ENCODE results near the gene MMS22L. TPM values are rescaled to one million over a fixed set of nuclear protein-coding genes. Genes with fewer than 3 reads are reported as not detected.

Gene MMS22L
- total and polyA plus RNA-seq, 2 of the 13 experiments (the other 11 are each of a cell fraction or from before 2014, with no cell fraction given), result 6.2 to 32.9 TPM

GRCh38 chr6:97145691-97146090 is 137.3 kb downstream of the MMS22L start (continued):
- TF ChIP-seq ZNF570 (CRISPR knock-in tag; IDR thresholded peaks at IDR 0.05; ENCODE audit: borderline replicate concordance), result no peak
- TF ChIP-seq SPEN (CRISPR knock-in tag; IDR thresholded peaks at IDR 0.05; ENCODE audit: low read depth), result no peak
- no peak for TF ChIP-seq ZNF567 (CRISPR knock-in tag; IDR thresholded peaks at IDR 0.05; ENCODE audit: borderline replicate concordance)
- no peak for TF ChIP-seq ZBTB33 (CRISPR knock-in tag; IDR thresholded peaks at IDR 0.05)

GRCh38 chr6:97141756-97142155 is 141.3 kb downstream of the MMS22L start:
- Histone ChIP-seq H4K20me1 (ENCODE audit: insufficient read depth, low read length) (no peaks in the 10 kb centered on the region), H3K27me3 (ENCODE audit: control insufficient read depth in 1 of 2, insufficient read depth in 2 of 2, low read length in 2 of 2) (no peaks in the 10 kb centered on the region), H3K79me2 (ENCODE audit: insufficient read depth, low read length) (no peaks in the 10 kb centered on the region), H3K36me3 (replicated peaks in 1 of 2; ENCODE audit: control insufficient read depth in 1 of 2, insufficient read depth in 2 of 2, low read length in 2 of 2) (no peaks in the 10 kb centered on the region), H3K9me3 (ENCODE audit: low read length) (no peaks in the 10 kb centered on the region), H3K9ac (ENCODE audit: insufficient read depth, low read depth, low read length) (no peak overlapping the region), H3K4me1 (ENCODE audit: insufficient read depth, low read length) (no peaks in the 10 kb centered on the region), H2AFZ (ENCODE audit: low read length) (no peak overlapping the region), H3K27ac (ENCODE audit: extremely low read length, insufficient read depth, low read length) (no peak overlapping the region), H3K4me2 (ENCODE audit: low read depth, low read length) (no peak overlapping the region), H3K4me3 (replicated peaks in 1 of 3; ENCODE audit: insufficient read depth in 1 of 3, low read depth in 2 of 3, low read length in 3 of 3) (no peak overlapping the region)
- no peak for FAIRE-seq
- no TSS peak for BruUV-seq (replicated peaks)
- in situ Hi-C loops (cut with HindIII; ENCODE audit: extremely low pct_ligation_motif_present, low pct_unique_long_range_greater_than_20kb) (no loop called here), intact Hi-C loops (cut with micrococcal nuclease; ENCODE audit: unreplicated experiment) (no loop called here)
- no peak for TF ChIP-seq ZNF432 (CRISPR knock-in tag; IDR thresholded peaks at IDR 0.05; ENCODE audit: borderline replicate concordance)
- no peak for TF ChIP-seq ATF6 (CRISPR knock-in tag; conservative IDR thresholded peaks at IDR 0.05)
- no peak for TF ChIP-seq BRF2 (CRISPR knock-in tag; IDR thresholded peaks at IDR 0.05)
- TF ChIP-seq PAF1 (CRISPR knock-in tag; IDR thresholded peaks at IDR 0.05), result no peak
- no peak for TF ChIP-seq HDAC6 (IDR thresholded peaks at IDR 0.05; ENCODE audit: low read depth, low read length)
- TF ChIP-seq ZBTB43 (CRISPR knock-in tag; conservative IDR thresholded peaks at IDR 0.05), result no peak
- no peak for TF ChIP-seq KLF9 (CRISPR knock-in tag; IDR thresholded peaks at IDR 0.05; ENCODE audit: low read depth)
- no peak for TF ChIP-seq RFXANK (CRISPR knock-in tag; IDR thresholded peaks at IDR 0.05)
- no peak for TF ChIP-seq ZNF790 (CRISPR knock-in tag; IDR thresholded peaks at IDR 0.05; ENCODE audit: borderline replicate concordance)
- no peak for TF ChIP-seq DZIP1 (CRISPR knock-in tag; IDR thresholded peaks at IDR 0.05)
- no peak for ATAC-seq
- POLR2A ChIA-PET, result no interaction called here
- CTCF ChIA-PET (ENCODE audit: low intra/inter-chr PET ratio, low total read pairs), result no interaction called here
- no peak for DNase-seq (ENCODE audit: low spot score)

All from HepG2 (cell line).